ENCODE data around the gene MRPL1. TPM values are rescaled to one million over a fixed set of nuclear protein-coding genes. Genes with fewer than 3 reads are reported as not detected.

MRPL1 gene
- polyA plus RNA-seq, 4 donors, result 21.9 to 61.8 (median 32.1) TPM

DNA sequence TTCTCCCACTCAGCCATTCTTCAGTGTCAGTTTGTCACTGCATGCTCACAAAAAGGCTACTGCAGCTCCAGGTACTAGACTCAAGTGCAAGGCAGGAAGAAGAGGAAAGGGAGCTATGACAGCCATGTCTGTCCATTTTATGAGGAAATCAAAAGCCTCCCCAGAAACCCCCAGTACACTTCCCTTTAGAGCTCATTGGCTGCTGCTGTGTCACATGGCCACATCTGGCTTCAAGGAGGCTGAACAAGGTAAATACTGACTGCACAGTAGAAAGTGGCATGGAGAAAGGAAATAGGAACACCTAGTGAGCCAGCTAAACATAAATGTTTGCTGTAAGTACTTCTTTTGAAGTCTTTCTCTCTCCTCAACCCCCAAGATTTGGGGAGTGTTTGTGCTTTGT lies 127.3 kb downstream of the MRPL1 start:
- Histone ChIP-seq H3K4me3 (ENCODE audit: low read depth in 1 of 3, low read length in 3 of 3) (no peak overlapping the region), H3K27ac (ENCODE audit: low read depth in 1 of 3, low read length in 2 of 3) (no peak overlapping the region), H3K9me3 (ENCODE audit: control insufficient read depth in 2 of 2, insufficient read depth in 1 of 2, low read depth in 1 of 2, low read length in 1 of 2) (no peaks in the 10 kb centered on the region), H3K36me3 (ENCODE audit: control insufficient read depth in 3 of 3, insufficient read depth in 2 of 3, low read depth in 1 of 3, low read length in 3 of 3) (no peaks in the 10 kb centered on the region), H3K27me3 (ENCODE audit: control insufficient read depth in 3 of 3, insufficient read depth in 3 of 3, low read length in 3 of 3) (no peaks in the 10 kb centered on the region), H3K4me1 (ENCODE audit: control insufficient read depth in 3 of 3, insufficient read depth in 2 of 3, low read depth in 1 of 3, low read length in 2 of 3) (no peaks in the 10 kb centered on the region)
- FAIRE-seq (no peak), DNase-seq (no peak)

DNA sequence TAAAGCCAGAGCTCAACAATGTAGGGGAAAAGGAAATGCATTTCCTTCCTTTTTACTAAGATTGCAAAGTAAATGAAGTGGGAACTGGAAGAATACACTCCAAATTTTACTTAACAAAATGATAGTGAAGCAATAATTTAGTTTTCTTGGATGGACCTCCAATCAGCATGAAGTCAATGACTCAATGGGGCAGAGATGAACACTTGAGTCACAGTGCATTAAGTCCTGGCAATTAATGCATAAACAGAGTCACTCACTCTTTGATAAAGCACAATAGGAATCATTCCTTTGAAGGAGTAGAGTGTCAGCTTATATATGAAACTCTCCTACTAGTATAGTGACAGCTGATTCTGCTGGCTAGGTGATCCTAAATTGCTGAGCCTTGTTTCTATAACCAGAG lies 127.8 kb downstream of the MRPL1 start:
- H3K9me3 ChIP-seq (ENCODE audit: control insufficient read depth in 2 of 2, insufficient read depth in 1 of 2, low read depth in 1 of 2, low read length in 1 of 2), result no peaks in the 10 kb centered on the region
- FAIRE-seq, result no peak

DNA sequence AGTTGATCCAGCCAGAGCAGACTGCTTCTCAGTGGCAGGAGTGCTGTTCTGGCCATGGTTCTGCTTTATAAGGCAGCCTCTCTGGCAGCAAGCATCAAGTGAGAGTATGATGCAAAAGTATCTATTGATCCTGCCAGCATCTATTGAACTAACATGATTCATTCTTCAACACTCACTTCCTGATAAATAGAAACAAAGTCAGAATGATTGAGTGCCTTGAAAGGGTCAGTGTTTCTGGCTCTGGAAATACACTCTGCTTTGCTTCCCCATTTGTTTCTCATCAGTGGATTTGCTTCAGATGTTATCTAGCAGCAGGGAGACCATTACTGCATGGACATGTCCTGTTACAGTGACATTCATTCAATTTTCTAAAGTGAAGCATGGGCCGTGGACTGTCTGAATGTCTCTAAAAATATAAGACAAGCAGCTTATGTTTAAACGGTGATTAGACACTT lies 128.3 kb downstream of the MRPL1 start:
- no peak for DNase-seq
- 57 to 81% (median 78%) methylated on average over 2 of the region's 2 CpGs for WGBS, 3 donors
- FAIRE-seq, result no peak
- no peaks in the 10 kb centered on the region for H3K36me3 ChIP-seq (ENCODE audit: control insufficient read depth in 3 of 3, insufficient read depth in 2 of 3, low read depth in 1 of 3, low read length in 3 of 3)
- H3K27me3 ChIP-seq (ENCODE audit: control insufficient read depth in 3 of 3, insufficient read depth in 3 of 3, low read length in 3 of 3), result no peaks in the 10 kb centered on the region
- no peak overlapping the region for H3K4me3 ChIP-seq (ENCODE audit: low read depth in 1 of 3, low read length in 3 of 3)
- no peaks in the 10 kb centered on the region for H3K9me3 ChIP-seq (ENCODE audit: control insufficient read depth in 2 of 2, insufficient read depth in 1 of 2, low read depth in 1 of 2, low read length in 1 of 2)
- no peaks in the 10 kb centered on the region for H3K4me1 ChIP-seq (ENCODE audit: control insufficient read depth in 3 of 3, insufficient read depth in 2 of 3, low read depth in 1 of 3, low read length in 2 of 3)
- no peak overlapping the region for H3K27ac ChIP-seq (ENCODE audit: low read depth in 1 of 3, low read length in 2 of 3)

More for the DNA sequence above, 127.8 kb downstream of the MRPL1 start:
- Histone ChIP-seq H3K27me3 (ENCODE audit: control insufficient read depth in 3 of 3, insufficient read depth in 3 of 3, low read length in 3 of 3) (no peaks in the 10 kb centered on the region), H3K27ac (ENCODE audit: low read depth in 1 of 3, low read length in 2 of 3) (no peak overlapping the region), H3K4me1 (ENCODE audit: control insufficient read depth in 3 of 3, insufficient read depth in 2 of 3, low read depth in 1 of 3, low read length in 2 of 3) (no peaks in the 10 kb centered on the region), H3K4me3 (ENCODE audit: low read depth in 1 of 3, low read length in 3 of 3) (no peak overlapping the region), H3K36me3 (ENCODE audit: control insufficient read depth in 3 of 3, insufficient read depth in 2 of 3, low read depth in 1 of 3, low read length in 3 of 3) (no peaks in the 10 kb centered on the region)
- no peak for DNase-seq

DNA sequence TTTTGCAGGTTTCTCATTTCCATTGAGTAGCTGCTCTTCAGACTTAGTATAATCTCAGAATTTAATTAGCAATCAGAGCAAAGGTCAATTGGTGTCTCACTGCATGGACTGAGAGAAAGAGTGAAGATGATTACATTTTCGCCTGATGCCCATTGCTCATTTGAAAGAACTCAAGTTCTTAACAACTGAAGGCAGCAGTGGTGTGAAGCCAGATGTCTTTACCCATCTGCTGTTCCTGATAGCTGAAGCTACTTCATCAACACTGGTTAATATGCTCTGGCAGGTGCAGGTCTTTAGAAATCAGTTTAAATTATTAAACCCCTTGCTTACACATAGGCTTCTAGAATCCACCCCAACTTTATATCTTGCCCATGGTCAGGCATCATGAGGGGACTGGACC lies 130.0 kb downstream of the MRPL1 start:
- no peaks in the 10 kb centered on the region for H3K9me3 ChIP-seq (ENCODE audit: control insufficient read depth in 2 of 2, insufficient read depth in 1 of 2, low read depth in 1 of 2, low read length in 1 of 2)
- no peaks in the 10 kb centered on the region for H3K36me3 ChIP-seq (ENCODE audit: control insufficient read depth in 3 of 3, insufficient read depth in 2 of 3, low read depth in 1 of 3, low read length in 3 of 3)
- H3K4me3 ChIP-seq (ENCODE audit: low read depth in 1 of 3, low read length in 3 of 3), result no peak overlapping the region
- peak in 1 of 2 donors; percentile 9 for DNase-seq
- no peaks in the 10 kb centered on the region for H3K27me3 ChIP-seq (ENCODE audit: control insufficient read depth in 3 of 3, insufficient read depth in 3 of 3, low read length in 3 of 3)
- no peak for FAIRE-seq
- H3K4me1 ChIP-seq (ENCODE audit: control insufficient read depth in 3 of 3, insufficient read depth in 2 of 3, low read depth in 1 of 3, low read length in 2 of 3), result no peaks in the 10 kb centered on the region
- WGBS, 3 donors, result 29 to 68% (median 44%) methylated on average over 1 of the region's 1 CpG
- no peak overlapping the region for H3K27ac ChIP-seq (ENCODE audit: low read depth in 1 of 3, low read length in 2 of 3)

DNA sequence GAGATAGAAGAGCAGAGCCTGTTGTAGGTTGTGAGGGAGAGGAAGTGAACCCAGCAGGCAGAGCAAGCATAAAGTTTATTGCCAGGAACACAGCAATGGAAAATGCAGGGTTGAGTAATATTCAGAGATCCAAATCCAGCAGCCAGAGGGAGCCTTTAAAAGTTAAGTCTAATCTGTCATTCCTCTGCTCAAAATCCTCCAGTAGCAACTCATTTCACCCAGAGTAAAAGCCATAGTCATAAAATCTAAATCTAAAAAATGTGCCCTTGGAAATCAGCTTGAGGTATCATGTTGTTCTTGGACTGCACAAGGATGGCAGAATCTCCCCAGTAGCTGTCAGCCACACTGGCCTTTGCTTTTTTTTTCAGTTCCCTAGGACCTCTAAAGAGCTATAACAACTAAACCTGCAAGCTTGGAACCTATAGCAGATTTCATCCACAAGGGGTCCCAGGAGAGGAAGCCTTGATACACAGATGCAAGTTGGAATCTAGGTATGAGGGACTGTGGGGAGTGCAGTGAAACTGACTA lies 131.6 kb downstream of the MRPL1 start:
- Histone ChIP-seq H3K36me3 (ENCODE audit: control insufficient read depth in 3 of 3, insufficient read depth in 2 of 3, low read depth in 1 of 3, low read length in 3 of 3) (no peaks in the 10 kb centered on the region), H3K4me3 (ENCODE audit: low read depth in 1 of 3, low read length in 3 of 3) (no peak overlapping the region), H3K27ac (ENCODE audit: low read depth in 1 of 3, low read length in 2 of 3) (no peak overlapping the region), H3K9me3 (ENCODE audit: control insufficient read depth in 2 of 2, insufficient read depth in 1 of 2, low read depth in 1 of 2, low read length in 1 of 2) (no peaks in the 10 kb centered on the region), H3K4me1 (ENCODE audit: control insufficient read depth in 3 of 3, insufficient read depth in 2 of 3, low read depth in 1 of 3, low read length in 2 of 3) (no peaks in the 10 kb centered on the region), H3K27me3 (ENCODE audit: control insufficient read depth in 3 of 3, insufficient read depth in 3 of 3, low read length in 3 of 3) (no peaks in the 10 kb centered on the region)
- FAIRE-seq, result no peak
- DNase-seq, result peak; percentile 21 to 65

DNA sequence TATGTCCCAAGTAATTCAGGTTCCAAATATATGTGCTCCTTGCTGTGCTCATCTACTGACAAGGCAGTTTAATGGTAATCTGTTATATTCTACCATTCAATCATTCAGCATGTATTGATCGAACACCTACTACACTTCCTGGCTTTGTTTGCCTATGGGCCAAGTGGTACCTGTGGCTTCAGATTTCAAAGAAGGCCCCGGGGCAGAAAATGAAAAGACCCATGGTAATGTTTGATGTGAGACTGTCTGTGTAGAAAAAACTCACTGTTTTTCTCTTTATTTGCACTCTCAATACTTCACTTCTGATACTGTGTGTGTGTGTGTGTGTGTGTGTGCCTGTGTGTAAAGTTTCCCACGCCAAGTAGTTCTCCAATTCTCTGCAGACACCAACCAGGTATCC lies 133.4 kb downstream of the MRPL1 start:
- FAIRE-seq, result no peak

DNA sequence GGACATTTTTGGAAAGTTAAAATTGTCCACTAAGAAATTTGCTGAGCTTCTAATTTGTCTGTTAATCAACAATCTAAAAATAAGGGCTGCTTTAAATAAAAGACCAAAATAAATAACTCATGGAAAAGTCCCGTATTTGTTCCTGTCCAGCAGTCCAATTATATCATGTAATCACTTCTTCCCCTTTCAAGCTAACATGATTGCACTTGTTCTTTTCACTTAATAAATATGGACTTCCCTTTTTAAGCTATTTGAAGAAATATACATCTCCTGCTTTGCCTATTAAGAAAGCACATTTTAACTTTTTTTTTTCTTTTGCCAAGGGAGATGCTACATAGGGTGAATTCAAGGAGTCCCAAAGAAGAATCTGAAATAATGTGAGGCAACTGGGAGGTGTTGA lies 138.9 kb downstream of the MRPL1 start:
- FAIRE-seq, result no peak
- no peak overlapping the region for H3K27ac ChIP-seq (ENCODE audit: low read depth in 1 of 3, low read length in 2 of 3)
- H3K27me3 ChIP-seq (ENCODE audit: control insufficient read depth in 3 of 3, insufficient read depth in 3 of 3, low read length in 3 of 3), result no peaks in the 10 kb centered on the region
- H3K36me3 ChIP-seq (ENCODE audit: control insufficient read depth in 3 of 3, insufficient read depth in 2 of 3, low read depth in 1 of 3, low read length in 3 of 3), result no peaks in the 10 kb centered on the region
- no peak overlapping the region for H3K4me3 ChIP-seq (ENCODE audit: low read depth in 1 of 3, low read length in 3 of 3)
- H3K4me1 ChIP-seq (ENCODE audit: control insufficient read depth in 3 of 3, insufficient read depth in 2 of 3, low read depth in 1 of 3, low read length in 2 of 3), result no peaks in the 10 kb centered on the region
- no peaks in the 10 kb centered on the region for H3K9me3 ChIP-seq (ENCODE audit: control insufficient read depth in 2 of 2, insufficient read depth in 1 of 2, low read depth in 1 of 2, low read length in 1 of 2)
- WGBS, 3 donors, result 50 to 57% (median 52%) methylated on average over 1 of the region's 1 CpG
- no peak for DNase-seq

More for the DNA sequence above, 133.4 kb downstream of the MRPL1 start:
- DNase-seq, result no peak
- H3K9me3 ChIP-seq (ENCODE audit: control insufficient read depth in 2 of 2, insufficient read depth in 1 of 2, low read depth in 1 of 2, low read length in 1 of 2), result no peaks in the 10 kb centered on the region
- H3K27ac ChIP-seq (ENCODE audit: low read depth in 1 of 3, low read length in 2 of 3), result no peak overlapping the region
- H3K4me3 ChIP-seq (ENCODE audit: low read depth in 1 of 3, low read length in 3 of 3), result no peak overlapping the region
- H3K4me1 ChIP-seq (ENCODE audit: control insufficient read depth in 3 of 3, insufficient read depth in 2 of 3, low read depth in 1 of 3, low read length in 2 of 3), result no peaks in the 10 kb centered on the region
- no peaks in the 10 kb centered on the region for H3K36me3 ChIP-seq (ENCODE audit: control insufficient read depth in 3 of 3, insufficient read depth in 2 of 3, low read depth in 1 of 3, low read length in 3 of 3)
- 35 to 46% (median 41%) methylated on average over 3 of the region's 3 CpGs for WGBS, 3 donors
- H3K27me3 ChIP-seq (ENCODE audit: control insufficient read depth in 3 of 3, insufficient read depth in 3 of 3, low read length in 3 of 3), result no peaks in the 10 kb centered on the region

DNA sequence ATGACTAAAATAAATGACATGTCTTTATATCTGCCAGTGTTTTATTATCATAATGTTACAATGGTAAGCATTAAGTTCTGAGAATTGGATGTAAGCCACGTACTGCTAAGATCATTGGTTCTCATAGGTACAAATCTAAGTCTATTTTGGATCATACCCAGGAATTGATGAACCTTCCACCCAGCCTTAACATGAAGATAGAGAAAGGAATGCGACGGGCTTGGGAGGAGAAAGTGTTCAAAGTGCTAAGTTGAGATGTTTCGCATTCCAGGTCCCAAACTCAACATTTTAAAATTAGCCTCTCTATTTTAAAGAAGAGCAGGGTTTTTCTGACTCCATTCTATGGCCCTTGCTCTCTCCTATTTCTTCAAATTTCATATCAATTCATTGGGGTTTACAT lies 139.6 kb downstream of the MRPL1 start:
- no peaks in the 10 kb centered on the region for H3K9me3 ChIP-seq (ENCODE audit: control insufficient read depth in 2 of 2, insufficient read depth in 1 of 2, low read depth in 1 of 2, low read length in 1 of 2)
- no peak overlapping the region for H3K27ac ChIP-seq (ENCODE audit: low read depth in 1 of 3, low read length in 2 of 3)
- H3K27me3 ChIP-seq (ENCODE audit: control insufficient read depth in 3 of 3, insufficient read depth in 3 of 3, low read length in 3 of 3), result no peaks in the 10 kb centered on the region
- H3K4me3 ChIP-seq (ENCODE audit: low read depth in 1 of 3, low read length in 3 of 3), result no peak overlapping the region
- no peaks in the 10 kb centered on the region for H3K4me1 ChIP-seq (ENCODE audit: control insufficient read depth in 3 of 3, insufficient read depth in 2 of 3, low read depth in 1 of 3, low read length in 2 of 3)
- no peaks in the 10 kb centered on the region for H3K36me3 ChIP-seq (ENCODE audit: control insufficient read depth in 3 of 3, insufficient read depth in 2 of 3, low read depth in 1 of 3, low read length in 3 of 3)
- WGBS, 3 donors, result 52 to 76% (median 60%) methylated on average over 4 of the region's 4 CpGs
- no peak for DNase-seq
- peak; percentile 44 for FAIRE-seq
